Stimulated activated CD8-positive, alpha-beta memory T cell treated with anti-CD3 and anti-CD28 coated beads, Interleukin-7, amount 100 ng/mL, for 48 hours (primary cell): ENCODE results near the gene PLA2G12A.

ENCODE experiments used
- DNase-seq, 2 donors: peaks; one replicate each; pipeline ENCODE4 v3.0.0-alpha.2; 2020; ENCODE audit warnings: low read depth in 1 of 2; ENCODE audit errors: extremely low read depth in 1 of 2

The PLA2G12A gene

GRCh38 chr4:109729718-109730618 lies at the start of gene PLA2G12A:
Gene PLA2G12A (minus strand): TSS chr4:109730070. CDS start chr4:109729809, 261 bp downstream.
- peak; percentile 53 to 58 for DNase-seq

GRCh38 chr4:109764789-109765402 lies 35.0 kb upstream of the PLA2G12A start:
- DNase-seq: no peak

DNA sequence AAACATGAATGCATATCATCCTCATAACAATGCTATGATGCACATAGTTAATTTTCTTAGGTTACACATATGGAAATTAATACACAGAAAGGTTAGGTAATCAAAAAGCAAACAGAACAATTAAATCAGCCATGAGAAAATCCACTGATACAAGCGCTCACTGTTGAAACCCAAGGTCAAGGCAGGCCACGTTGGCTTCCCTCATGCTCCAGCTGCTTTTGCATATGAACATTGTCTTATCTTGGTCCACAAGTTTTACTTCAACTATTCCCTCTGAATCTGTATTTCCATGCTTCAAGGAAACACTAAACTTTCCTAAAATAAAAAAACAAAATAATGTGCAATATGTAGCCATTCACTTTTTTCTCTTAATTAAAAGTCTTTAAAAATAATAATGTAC lies 34.5 kb upstream of the PLA2G12A start:
- DNase-seq: no peak

- DNase-seq: no peak
These were observed 30.8 kb upstream of the PLA2G12A start for GRCh38 chr4:109760682-109761081.

- DNase-seq: no peak
These were observed 25.8 kb upstream of the PLA2G12A start for GRCh38 chr4:109755656-109756055.

GRCh38 chr4:109754093-109754857 lies 24.4 kb upstream of the PLA2G12A start:
- no peak for DNase-seq

GRCh38 chr4:109752525-109752924 lies 22.7 kb upstream of the PLA2G12A start:
- DNase-seq: no peak

GRCh38 chr4:109751852-109752251 lies 22.0 kb upstream of the PLA2G12A start:
- no peak for DNase-seq

- no peak for DNase-seq
These were observed 20.9 kb upstream of the PLA2G12A start for GRCh38 chr4:109750652-109751244.

DNA sequence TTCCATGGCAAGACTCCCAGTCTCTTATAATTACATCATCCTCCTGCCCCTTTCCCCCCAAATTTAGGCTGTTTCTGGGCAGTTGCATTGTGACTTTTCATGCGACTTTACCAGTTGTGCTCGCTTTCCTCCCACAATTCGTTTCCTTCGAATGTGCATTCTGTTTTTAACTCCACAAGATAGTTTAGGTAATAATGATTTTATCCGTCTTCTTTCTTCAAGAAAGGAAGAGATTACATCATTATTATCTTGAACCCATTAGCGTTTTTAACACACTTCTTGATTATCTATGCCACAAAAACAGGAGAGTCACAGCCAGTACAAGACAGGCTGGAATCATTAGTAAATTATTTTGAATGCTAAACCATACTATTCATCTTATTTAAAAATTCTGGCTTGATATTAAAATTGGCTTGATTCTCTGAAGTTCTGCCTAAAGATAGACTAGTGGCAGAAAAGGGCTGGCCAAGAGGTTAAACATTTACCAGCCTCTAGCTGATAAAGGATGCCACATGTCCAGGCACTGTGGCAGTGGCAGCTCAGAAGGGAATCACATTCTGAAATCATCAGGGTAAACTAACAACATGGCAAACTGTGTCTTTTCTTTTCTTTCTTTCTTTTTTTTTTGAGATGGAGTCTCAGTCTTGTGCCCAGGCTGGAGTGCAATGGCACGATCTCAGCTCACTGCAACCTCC lies 19.7 kb upstream of the PLA2G12A start:
- no peak for DNase-seq

DNA sequence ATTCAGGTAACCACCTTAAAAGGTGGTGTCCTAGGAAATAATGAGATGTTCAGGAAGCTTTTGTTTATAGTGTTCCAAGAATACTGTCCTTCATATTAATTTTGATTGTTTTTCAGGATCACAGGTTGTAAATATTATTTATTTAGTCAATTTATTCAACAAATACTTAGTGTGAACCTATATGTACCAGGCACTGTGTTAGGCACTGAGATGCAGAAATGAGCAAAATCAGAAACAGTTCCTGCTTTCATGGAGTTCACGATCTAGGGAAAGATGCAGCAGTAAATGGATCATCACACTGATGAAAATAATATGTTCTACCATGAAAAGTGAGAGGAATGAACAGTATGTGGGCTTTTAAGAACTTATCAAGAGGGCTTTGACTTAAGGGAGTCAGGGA lies 18.2 kb upstream of the PLA2G12A start:
- no peak for DNase-seq

DNA sequence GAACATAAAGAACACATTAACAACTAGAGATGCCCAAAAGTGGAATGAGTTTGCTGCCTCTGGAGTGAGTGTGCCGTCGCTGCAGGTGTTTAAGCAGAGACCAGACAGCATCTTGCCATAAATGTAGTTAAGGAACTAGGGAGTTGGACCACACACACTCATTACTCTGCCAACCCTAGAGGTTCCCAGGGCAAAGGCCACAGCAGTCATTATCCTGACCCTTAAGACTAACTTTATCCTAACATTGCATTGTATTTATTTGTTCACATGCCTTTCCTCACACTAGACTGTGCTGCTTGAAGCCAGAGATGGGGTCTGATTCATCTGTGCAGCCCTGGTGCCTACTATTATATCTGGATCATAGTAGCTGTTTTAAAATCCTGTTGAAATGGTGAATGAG lies 16.9 kb upstream of the PLA2G12A start:
- no peak for DNase-seq

GRCh38 chr4:109745830-109746229 lies 16.0 kb upstream of the PLA2G12A start:
- no peak for DNase-seq

DNA sequence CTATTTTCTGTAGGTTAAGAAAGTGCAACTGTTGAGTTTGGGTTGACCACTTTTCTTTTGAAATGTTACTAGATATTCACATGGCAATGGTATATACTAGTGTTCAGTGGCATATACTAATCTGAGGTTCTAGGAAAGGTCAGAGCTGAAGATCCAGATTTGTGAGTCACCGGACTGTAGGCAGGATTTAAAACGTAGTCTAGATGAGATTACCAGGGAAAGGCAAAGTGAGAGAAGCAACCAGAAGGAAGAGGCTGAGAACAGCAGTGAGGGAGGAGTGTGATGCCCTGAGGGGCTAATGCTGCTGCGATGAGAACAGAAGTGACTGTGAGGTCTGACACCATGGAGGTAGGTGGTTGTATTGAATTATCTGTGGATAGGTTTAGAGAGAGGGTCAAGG lies 9.7 kb upstream of the PLA2G12A start:
- DNase-seq: no peak

DNA sequence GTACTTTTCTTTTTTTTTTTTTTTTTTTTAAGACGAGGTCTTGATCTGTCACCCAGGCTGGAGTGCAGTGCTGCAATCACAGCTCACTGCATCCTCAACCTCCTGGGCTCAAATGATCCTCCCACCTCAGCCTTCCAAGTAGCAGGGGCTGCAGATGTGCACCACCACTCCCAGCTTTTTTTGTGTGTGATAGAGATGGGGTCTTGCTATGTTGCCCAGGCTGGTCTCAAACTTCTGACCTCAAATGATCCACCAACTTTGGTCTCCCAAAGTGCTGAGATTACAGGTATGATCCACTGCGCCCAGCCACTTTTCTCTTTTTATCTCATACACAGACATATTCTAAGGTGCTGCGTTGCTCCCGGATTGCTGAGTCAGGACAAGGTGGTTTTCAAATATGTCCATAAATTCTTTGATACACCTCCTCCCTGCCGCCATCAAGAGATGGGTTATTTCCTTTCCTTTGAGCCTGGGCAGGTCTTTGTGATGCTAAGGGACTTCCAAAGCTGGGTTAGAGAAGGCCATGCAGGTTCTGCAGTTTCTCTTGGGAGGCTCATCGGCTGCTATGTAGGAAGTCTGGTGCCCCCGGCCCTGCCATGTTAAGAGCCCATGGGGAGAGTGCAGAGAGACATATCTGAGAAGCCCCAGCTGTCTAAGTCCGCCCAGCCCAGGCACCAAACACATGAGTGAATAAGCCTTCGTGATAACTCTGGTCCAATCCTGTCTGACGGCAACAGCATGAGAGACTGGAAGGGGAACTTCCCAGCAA lies 8.4 kb upstream of the PLA2G12A start:
- no peak for DNase-seq

DNA sequence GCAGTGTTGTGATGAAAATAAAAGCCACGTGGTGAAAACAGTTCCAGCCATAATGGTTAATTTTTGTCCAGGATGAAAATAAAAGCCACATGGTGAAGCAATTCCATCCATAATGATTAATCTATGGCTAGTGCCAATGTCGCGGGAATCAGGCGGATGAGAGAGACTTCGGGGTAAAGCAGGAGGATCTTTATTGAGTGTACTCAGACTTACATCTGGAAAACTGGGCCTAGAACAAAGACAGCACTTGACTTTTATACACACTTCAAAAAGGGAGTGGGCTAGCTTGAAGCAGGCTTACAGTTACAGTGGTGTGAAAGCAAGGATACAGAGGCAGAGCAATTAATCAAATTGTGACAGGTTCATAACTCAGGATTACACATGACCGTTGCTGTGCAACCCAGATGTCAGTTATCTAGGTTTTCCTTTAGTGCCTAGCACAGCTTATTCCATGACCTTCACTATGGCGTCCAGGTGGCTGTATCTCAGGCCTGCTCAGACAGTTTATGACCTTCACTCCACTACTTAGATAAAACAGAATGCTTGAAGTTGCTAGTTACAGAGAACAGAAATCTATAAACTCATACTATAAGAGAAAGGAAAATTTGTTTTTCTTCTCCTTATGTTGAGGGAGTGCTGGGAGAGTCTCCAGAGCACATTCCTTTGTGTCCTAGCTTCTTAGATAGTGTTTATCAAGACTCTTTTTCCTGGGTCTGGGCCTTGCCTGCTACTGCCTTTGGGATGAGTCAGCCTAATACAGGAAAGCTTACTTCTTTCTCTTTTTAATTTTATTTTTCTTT lies 5.9 kb upstream of the PLA2G12A start:
- DNase-seq: no peak

DNA sequence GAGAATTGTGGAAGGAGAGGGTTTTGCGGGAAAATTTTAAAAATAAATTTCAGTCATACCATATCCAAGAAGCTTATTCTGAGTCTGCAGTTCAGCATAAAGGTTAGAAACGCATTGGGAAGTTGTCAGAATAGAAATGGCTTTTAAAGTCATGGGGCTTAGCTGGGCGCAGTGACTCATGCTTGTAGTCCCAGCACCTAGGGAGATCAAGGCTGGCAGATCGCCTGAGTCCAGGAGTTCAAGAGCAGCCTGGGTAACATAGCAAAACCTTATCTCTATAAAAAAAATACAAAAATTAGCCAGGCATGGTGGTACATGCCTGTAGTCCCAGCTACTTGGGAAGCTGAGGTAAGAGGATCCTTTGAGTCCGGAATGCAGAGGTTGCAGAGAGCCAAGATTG lies 3.9 kb upstream of the PLA2G12A start:
- DNase-seq: no peak

- DNase-seq: no peak
These were observed 1.0 kb upstream of the PLA2G12A start for GRCh38 chr4:109730619-109731545.
